GM11168 (cell line): ENCODE data around the gene IFT81.

ENCODE experiments used
- in situ Hi-C: fragments of 300-500 bp; cut with MboI; formaldehyde crosslinking; loops from one replicate; pipeline ENCODE4 v1.12.0; 2022; ENCODE audit warnings: low sequenced_read_pairs; ENCODE audit not compliant: unreplicated experiment

IFT81 gene

DNA sequence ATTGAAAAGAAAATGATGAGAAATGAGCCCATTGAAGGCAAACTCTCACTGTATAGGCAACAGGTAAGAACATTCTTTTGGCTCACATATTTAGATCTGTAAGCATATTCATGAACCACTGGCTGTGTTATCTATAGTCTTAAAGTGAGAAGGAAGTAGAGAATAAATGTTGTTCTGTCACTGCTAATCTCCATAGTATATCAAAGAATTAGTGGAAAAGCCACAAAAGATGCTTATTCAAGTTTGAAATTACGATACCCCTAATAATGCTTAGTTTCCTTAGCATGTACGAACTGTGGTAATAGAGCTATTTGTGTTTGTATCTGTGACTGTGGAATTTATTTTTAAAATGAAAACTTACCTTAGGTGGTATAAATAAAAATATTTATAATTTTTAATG lies 22.8 kb downstream of the IFT81 start:
- in situ Hi-C loops, result no loop called here

DNA sequence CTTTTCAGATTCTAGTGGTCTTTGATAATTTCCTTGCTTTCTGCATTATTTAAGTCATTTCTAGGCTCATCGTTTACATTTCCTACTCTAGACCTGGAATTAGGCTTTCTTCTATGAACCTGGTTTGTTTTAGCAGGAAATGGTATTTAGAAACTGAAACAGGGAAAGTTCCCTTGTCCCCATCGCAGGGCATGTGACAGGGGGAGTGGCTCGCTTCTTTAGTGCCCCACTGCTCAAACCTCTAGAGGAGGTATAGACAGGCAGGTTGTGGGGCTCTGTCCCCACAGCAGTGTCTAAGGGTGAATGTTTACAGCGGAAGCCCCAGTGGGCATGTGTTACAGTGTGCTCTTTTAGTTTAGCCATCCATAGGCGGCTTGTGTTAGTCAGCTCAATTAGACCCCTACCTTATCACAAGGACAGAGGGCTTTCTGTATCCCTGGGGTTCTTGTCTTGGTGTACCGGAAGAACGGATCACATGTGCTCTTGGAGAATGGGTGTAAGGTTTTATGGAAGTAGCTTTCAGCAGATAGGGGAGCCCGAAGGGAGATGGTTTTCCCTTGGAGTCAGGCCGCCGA lies 25.0 kb downstream of the IFT81 start:
- in situ Hi-C loops, result no loop called here

DNA sequence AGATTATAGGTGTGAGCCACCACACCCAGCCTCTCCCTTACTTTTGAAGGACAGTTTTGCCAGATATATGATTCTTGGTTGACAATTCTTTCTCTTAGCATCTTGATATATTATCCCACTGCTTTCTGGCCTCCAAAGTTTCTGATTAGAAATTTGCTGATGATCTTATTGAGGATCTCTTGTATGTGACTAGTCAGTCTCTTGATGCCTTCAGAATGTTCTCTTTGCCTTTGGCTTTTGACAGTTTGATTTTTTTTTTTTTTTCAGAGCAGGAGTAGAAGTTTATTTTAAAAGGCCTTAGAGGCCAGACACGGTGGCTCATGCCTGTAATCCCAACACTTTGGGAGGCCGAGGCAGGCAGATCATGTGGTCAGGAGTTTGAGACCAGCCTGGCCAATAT lies 32.6 kb downstream of the IFT81 start:
- in situ Hi-C loops, result no loop called here

DNA sequence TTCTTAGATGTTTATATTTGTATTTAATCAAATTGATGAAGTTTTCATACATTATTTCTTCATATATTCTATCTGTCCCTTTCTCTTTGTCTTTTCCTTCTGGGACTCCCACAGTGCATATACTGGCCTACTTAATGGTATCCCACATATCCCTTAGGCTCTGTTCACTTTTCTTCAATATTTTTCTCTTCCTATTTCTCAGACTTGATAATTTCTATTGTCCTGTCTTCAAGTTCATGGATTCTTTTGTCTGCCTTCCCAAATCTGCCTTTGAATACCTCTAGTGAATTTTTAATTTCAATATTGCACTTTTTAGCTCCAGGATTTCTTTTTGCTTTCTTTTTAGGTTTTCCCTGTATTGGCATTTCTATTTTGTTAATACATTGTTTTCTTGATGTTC lies 33.4 kb downstream of the IFT81 start:
- in situ Hi-C loops, result no loop called here

DNA sequence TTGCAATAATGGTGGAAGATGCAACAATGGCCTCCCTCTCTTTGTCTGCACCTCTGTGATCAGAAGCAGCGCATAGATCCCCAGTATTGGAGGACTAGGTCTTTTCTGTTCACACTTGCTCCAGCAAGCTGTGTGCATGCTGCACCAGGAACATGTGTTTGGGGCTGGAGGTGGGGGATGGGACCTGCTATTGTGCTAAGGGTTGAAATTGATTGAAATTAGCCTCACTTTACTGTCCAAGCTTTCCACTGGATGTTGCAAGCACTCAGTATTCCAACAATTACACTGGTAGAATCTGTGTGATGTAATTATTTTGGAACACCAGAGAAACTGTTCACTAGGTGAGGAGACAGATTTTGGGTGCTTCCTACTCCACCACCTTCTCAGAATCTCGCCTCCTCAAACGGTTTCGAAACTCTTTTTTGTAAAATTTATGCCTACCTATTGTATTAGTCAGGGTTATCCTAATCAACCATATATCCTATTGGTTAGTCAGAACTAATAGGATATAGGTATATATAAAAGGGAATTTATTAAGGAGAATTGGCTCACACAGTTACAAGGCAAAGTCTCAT lies 35.6 kb downstream of the IFT81 start:
- in situ Hi-C loops, result no loop called here

DNA sequence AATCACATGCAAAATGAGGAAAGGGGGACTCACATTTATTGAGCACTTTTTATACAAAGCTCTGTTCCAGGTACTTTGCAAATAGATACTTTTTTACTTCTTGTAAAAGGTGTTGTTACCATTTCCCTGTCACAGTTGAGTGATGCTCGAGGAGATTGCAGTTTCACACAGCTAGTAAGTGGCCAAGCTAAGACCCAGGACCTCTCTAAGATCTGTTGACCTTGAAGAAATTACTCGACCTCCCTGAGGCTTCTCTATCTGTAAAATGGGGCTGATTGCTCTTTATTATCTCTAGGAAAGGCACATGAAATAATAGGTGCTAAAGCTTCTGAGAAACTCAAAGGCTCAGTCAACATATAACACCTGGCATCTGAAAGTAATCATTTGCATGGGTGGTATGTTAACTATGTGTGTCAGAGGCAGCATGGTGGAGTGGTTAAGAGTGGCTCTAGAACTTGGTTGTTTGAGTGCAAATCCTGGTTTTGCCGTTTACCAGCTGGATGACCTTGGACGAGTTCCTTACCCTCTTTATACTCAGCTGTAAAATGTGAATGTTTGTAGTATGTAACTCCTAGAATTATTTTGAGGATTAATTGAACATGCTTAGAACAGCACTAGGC lies 41.5 kb downstream of the IFT81 start:
- in situ Hi-C loops, result no loop called here

DNA sequence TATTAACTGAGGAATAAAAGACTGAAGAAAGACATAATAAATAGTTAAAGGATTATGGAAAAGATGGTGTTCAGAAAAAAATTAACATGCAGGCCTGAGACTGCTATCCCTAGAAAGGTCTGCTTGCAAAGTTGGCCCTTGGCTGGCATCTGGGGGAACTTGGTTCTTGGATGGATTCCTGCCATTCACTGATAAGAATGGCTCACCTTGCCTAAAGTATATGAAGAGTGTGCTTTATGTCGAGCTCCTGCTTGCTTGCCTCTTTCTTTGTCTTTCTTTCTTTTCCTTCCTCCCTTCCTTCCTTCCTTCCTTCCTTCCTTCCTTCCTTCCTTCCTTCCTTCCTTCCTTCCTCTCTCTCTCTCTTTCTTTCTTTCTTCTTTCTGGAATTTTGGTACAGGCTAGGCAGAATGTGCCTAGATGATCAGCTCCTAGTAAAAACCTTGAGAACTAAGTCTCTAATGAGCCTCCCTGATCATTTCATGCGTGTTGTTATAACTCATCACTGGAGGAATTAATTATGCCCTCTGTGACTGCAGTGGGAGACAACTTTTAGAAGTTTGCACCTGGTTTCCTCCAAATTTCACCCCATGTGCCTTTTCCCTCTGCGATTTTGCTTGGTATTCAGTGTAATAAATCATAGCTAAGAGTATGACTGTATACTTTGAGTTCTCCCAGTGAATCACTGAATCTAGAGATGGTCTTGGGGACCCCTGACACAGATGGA lies 44.7 kb downstream of the IFT81 start:
- in situ Hi-C loops, result no loop called here

DNA sequence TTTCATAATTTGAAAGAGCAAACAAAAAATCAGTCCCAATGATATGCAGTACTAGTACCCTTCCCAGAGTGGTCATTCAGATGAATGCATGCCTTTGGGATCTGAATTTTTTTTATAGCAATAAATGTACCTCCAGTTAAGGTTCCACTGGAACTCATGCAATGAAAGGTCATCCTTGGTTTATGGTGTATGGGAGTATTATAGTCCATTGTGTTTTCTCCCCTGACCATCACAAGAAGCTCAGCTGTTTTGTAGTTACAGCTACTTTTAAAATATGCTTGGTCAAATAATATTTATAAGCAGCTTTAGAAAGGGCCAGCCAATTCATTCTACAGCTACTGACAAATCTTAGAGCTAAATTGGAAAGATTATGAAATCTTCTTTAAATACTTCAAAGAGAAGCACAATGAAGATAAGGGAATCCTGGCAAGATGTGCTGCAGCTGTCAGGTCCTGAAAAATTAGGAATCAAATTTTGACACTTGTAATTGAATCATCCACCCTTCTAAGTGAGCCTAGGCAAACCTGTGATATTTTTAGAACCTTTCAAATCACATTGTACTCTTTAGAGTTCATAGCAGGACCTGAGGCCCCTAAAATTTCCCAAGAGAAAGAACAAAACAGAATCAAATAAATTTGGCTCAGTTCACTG lies 46.5 kb downstream of the IFT81 start:
- in situ Hi-C loops, result no loop called here

DNA sequence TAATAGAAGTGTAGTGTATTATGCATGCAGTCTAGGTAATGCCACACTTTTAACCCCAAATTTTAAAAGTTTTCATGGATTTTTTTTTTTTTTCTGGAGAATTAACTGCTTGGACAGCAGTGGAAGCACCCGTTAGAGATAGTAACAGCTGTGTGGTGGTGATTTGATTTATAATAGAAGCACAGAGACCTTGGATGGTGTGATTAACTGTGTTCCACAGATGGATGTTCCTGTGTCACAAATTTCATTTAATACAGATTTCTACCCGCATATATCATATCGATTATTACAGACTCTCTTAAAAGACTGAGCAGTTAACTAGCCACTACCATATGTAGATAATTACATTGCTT lies 47.0 kb downstream of the IFT81 start:
- in situ Hi-C loops, result no loop called here

DNA sequence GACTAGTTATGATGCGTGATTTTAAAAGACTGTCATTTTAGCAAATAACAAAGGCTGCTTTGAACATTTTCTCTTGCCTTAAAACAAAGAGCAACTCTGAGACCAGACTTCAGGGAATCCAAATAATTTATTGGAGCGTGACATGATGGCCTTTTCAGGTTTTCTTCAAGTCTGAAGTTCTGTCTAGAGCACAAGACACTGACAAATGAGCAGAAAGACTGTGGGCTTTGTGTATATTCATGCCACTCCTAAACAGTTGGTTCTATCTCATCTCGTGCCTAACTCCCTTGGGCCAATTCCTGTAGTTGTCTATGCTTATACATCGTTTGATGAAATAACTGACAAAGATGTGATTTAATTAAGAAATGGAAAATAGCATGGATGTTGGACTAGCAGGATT lies 47.5 kb downstream of the IFT81 start:
- in situ Hi-C loops, result no loop called here

DNA sequence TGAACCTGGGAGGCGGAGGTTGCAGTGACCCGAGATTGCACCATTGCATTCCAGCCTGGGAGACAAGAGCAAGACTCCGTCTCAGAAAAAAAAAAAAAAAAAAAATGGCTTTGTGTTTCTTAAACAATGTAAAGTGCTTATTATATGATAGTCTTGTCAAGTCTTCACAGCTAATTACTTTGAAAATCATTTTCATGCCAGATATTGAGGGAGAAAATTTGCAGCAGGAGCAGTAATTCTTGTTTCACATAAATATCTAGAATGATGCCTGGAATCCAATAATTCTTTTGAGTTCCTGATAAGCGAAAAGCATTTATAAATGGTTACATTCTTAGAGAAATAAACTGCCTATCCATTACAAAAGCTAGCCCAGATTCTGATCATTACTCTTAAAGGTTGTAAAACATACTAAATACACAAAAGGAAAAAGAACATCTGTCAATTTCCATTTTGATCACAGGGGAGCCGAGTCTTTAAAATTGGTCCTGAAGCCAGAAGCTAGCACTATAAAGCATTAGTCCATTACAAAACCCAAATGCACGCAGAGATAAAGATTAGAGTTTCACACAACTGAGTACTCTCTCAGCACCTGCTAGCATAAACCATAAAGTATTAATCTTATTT lies 50.3 kb downstream of the IFT81 start:
- in situ Hi-C loops, result no loop called here

DNA sequence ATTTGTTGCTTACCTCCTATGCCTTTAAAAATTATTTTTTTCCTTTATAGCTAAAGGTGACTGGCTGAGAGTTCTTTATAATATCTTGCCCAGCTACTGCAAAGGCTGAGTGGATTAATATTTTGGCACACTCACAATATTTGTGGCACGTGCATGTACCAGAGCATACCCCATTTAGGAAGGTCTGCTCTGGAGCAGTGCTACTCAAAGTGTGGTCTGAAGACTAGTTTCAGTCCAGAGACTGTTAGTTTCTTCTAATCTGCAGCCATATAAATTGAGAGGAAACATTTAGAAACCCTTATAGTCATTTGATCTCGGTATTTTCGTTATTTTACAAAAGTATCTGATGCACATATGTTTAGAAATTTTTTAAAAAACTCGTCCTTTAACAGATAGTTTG lies 51.0 kb downstream of the IFT81 start:
- in situ Hi-C loops, result no loop called here

DNA sequence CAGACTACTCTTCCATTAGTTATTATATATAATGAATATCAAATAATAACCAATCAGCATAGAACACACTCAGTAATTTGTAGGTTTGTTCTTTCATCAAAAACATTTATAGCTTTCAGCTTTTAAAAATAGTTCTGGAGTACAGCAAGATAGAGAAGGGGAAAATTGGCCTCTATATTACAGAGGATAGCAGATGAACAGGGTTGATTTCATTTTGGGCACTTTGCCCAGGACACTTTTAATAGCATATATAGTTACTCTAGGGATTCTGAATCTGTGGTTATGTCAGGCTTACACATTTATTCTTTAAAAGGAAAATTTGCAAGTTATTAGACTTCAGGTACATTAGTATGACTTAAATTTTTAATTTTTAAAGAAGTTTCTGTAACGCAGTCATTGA lies 52.6 kb downstream of the IFT81 start:
- in situ Hi-C loops, result no loop called here

DNA sequence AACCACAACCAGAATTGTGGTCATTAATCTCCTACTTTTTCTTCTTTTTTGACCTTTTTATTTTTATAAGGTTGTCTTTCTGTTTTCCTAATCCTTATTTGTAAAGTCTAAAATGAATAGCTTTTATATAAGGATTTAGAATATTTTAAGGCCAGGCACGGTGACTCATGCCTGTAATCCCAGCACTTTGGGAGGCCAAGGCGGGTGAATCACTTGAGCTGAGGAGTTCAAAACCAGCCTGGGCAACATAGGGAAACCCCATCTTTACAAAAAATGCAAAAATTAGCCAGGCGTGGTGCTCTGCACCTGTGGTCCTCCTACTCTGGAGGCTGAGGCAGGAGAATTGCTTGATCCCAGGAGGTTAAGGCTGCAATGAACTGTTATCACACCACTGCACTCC lies 55.1 kb downstream of the IFT81 start:
- in situ Hi-C loops, result no loop called here

DNA sequence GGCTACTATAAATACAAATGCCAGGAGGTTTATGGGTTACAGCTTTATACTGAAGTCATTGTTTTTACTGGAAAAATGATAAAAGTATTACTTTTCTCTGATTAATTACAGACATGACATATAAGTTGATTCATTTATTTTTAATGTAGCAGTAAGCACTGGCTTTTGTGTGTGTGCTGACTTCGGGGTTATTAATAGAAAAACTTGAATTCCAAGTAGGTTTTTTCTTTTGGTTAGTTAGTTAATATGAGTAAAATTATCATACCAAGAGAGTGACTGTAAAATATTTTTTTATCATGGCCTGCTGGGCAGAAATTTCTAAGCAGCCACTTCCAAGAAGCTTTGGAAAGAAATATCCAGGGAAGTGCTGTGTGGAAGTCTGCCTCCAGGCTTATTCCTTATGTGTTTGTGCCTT lies 56.4 kb downstream of the IFT81 start:
- in situ Hi-C loops, result no loop called here

DNA sequence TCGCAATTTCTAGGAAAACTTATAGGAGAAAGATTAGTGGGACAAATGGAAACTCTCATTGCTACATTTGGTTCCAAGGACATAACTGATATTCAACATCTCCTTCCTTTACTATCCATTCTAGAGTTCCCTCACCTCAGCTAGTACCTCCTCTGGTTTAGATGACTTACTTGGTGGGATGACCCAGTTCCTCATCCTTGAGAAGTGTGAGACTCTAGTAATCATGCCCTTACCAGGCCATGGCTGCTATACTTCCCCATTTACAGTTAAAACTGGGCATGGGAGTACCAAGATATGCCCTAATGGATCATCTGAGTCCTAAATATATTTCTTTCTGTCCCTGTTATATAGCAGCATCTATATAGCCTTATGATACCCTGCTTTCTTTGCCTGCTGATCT lies 58.1 kb downstream of the IFT81 start:
- in situ Hi-C loops, result no loop called here

DNA sequence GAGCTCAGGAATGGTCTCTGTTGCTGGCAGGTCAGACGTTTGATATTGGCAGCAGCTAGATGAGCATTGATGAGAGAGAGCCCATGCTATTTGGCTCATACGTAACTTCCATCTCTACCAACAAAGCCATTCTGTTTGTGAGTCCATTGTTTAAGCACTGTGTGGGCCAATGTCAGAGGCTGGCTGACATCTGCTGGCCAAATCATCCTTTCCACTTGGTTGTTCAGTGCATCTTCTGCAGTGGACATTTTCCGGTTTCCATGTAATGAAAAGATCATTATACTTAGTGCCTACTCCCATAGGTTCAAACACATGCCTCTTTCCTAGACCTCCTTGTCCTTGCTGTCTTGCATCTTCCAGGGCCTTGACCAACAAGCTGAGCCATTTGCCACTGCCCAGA lies 59.2 kb downstream of the IFT81 start:
- in situ Hi-C loops, result no loop called here

DNA sequence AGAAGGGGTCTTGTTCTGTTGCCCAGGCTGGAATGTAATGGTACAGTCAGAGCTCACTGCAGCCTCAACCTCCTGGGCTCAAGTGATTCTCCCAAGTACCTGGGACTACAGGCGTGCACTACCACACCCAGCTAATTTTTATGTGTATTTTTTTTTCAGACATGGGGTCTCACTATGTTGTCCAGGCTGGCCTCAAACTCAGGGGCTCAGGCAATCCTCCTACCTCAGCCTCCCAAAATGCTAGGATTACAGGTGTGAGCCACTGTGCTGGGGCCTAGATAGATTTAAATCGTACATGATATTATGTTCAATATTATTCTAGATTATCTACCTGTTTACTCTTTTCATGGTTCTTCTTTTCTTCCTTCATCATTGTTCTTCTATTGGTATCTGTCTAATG lies 61.5 kb downstream of the IFT81 start:
- in situ Hi-C loops, result no loop called here

DNA sequence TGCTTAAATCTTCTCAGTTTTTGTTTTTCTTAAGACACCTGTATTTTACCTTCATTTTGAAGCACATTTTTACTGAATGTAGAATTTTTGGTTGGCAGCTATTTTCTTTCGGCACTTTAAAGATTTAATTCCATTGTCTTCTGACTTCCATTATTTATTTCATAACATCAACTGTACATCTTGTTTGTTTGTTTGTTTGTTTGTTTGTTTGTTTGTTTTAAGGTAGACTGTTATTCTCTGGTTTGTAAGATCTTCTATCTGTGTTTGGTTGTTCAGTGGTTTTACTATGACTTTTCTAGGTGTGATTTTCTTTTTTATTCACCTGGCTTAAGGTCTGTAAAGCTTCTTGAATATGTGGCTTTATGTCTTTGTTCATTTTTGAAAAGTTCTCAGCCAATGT lies 61.9 kb downstream of the IFT81 start:
- in situ Hi-C loops, result no loop called here

DNA sequence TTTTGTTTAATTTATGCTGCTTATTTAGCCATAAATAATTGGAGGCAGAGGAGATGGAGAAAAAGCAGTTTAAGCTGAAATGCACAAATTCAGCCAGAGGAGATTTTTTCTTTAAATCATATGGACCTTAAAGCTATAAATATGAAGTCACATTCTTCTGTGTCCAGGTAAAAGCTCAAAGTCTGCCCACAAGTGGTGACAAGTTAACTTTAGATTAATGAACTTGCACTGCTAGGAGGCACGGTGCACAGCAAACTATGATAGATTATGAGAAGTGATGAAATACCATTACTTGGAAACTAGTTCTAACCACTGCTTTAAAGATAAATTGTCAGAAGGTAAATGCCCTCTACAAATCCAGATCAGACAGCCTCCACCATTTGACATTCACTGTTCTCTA lies 69.0 kb downstream of the IFT81 start:
- in situ Hi-C loops, result no loop called here

DNA sequence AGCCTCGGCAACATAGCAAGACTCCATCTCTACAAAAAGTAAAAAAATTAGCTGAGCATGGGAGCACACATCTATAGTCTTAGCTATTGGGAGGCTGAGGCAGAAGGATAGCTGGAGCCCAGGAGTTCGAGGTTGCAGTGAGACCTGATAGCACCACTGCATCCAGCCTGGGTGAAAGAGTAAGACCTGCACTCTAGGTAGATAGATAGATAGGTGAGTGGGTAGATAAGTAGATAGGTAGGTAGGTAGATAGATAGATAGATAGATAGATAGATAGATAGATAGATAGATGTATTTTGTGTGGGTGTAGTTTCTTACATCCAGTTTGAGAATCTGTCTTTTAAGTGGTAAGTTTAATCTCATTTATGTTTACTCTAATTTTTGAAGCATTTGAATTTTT lies 72.8 kb downstream of the IFT81 start:
- in situ Hi-C loops, result no loop called here
